HG03354 (cell line): ENCODE results near the gene BMF.
A peak's percentile ranks its signal among the peaks of the same experiment; 100 is the strongest.

Experiments
- ATAC-seq: cut with Tn5 transposase; IDR thresholded peaks from one replicate; pipeline ENCODE4 v1.9.1; 2021; ENCODE audit warnings: mild to moderate bottlenecking; ENCODE audit not compliant: unreplicated experiment, poor library complexity, severe bottlenecking

Gene BMF

GRCh38 chr15:40104865-40105516 lies 3.7 kb downstream of the BMF start:
- peak; percentile 34 for ATAC-seq

- ATAC-seq: no peak
Observed at GRCh38 chr15:40104296-40104864, 4.3 kb downstream of the BMF start.

DNA sequence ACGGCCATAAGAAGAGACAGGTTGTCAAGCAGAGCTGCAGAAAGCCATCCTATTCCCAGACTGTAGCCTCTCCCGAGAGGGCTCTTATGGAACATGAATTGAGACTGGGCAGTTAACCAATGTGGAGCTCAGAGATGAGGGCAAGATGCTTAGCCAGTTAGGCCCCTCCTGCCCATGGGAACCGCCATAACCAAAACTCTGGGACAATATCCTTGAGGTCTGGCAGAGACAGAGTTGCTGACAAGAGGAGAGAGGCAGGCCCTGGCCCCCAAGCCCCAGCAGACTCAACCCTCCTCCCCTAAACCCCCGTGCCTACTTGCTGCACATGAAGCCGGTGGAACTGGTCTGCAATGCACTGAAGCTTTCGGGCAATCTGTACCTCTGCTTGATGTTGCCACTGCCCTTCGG lies 4.8 kb downstream of the BMF start:
- ATAC-seq: no peak

- no peak for ATAC-seq
Observed at GRCh38 chr15:40102897-40103858, 5.5 kb downstream of the BMF start.

DNA sequence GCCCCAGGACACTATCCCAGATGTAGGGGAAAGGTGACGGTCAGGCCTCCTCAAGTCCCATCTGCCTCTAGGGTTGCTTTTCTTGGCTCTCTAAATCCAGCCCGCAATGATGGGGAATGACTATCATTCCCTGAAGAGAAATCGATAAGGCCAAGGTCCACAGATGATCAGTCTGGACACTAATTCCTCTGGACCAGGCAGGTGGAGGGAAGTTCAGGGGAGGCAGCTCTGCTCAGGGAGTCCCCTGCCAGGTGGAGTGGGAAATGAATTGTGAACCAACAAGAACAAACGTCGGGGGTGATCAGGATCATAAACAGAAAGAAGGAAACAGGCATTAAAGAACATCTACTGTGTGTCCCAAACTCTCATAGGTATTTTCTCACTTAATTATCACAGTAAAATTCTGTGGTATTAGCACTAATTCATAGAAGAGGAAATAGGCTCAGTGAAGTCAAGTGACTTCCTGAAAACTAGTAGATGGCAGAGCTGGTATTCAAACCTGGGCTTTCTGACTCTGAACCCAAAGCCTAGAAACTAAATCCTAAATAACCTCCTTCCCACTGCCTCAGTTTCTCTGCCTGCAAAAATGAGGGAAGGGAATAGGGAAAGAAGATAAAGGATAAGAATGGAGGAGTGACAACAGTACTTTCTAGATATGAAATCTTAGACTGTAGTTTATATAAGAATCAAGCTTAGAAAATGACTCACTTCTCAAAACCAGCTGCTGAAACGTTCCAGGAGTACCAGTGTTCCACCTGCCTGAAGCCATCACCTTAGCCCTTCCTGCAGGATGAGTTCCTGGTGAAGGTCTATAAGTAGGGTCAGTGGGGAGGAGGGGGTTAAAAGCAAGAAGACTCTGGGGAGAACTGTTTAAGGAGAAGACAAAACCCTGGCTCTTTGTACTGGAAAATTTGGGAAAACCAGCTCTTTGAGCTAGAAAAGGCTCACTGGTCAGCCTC lies 7.5 kb downstream of the BMF start:
- ATAC-seq: no peak

DNA sequence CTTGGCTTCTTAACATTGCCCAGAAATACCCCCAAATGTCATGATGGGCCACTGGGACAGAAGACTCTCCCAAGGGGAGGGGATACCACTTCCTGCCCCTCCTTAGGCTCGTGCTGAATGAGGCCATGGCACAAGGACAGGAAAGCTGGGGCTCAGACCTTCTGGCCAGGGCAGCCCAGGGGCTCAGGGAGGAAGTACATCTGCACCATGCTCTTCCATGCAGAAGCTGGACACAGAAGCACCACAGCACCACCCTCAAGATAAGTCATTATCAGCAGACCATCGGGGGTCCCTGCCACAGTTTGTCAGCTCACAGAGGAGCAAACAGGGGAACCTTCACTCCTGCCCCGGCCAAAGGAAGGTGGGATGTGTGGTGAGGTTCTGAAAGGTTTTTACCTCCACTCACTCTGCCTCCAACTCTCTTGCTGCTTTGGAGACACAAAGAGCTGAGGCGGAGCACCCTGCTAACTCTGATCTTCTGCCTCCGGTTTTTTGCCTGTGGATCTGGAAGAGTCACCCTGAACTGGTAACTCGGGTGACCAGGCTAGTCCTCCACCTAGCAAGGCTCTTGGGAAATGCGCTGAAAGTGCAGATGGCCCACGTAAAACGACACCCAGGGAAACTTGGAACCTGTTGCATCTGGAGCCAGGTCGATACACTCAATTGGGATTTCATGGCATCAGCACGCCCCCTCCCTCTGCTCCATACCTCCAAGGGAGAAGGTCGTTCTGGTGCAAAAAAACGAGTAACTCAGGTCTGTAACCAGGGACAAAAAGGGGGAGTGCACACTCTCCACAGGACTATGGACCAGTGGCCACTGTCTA lies 8.3 kb downstream of the BMF start:
- ATAC-seq: no peak

DNA sequence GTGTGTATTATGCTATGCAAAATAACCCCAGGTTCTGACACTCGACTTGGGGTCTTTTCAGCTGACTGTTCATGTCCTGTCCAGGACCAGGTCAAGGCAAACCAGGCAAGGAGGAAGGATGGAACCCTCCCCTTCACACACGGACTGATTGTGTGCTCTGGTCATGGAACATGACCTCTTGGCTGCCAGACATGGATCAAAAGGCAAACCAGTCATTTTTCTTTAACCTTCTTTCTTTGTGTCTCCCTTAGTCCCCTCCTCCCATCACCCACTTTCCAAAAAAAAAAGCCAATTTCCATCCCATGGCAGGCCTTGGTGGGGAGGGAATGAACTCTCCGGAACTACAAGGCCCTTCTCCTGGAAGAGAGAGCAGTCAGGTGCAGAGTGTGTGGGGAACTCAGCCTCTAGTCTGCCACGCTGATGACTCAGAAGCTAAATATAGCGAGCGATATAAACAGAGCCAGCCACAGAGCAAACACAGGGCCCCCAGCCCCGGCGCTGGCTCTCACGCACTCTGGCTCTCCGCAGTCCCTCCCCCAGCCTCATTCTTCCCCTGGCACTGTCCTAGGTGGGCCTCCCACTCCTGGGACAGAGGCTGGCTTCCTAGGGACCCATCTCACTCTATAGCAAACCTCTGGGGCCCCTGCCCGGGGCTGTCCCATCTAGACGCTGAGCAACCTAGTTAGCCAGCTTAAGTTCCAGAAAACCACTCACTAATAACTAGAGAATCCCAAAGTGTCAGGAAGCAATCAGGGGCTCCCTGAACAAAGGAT lies 10.0 kb downstream of the BMF start:
- peak; percentile 84 for ATAC-seq

DNA sequence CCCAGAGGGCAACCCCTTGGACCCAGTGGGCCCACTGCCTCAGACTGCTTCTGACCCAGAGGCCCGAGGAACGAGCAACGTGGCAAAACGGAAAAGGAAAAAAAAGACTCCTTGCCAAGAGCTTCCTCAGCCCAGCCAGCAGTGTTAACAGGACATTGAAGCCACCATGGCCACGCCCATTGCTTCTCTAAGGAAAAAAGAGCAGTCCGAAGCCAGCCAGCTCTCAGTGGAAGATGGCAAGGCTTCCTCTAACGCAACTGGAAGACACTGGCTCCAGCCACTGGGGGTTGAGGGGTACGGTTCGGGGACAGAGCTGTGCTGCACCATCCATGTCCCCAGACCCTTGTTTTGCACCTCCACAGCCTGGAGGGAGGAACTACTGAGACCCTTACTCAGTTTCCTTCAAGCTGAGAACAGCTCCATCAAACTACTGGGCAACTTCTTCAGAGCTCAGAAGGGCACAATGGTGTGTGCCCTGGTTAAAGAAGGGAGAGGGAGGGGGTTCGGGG lies 10.7 kb downstream of the BMF start:
- ATAC-seq: peak; percentile 5

GRCh38 chr15:40097096-40097967 lies 11.3 kb downstream of the BMF start:
- no peak for ATAC-seq

GRCh38 chr15:40096094-40096891 lies 12.4 kb downstream of the BMF start:
- peak; percentile 36 for ATAC-seq

DNA sequence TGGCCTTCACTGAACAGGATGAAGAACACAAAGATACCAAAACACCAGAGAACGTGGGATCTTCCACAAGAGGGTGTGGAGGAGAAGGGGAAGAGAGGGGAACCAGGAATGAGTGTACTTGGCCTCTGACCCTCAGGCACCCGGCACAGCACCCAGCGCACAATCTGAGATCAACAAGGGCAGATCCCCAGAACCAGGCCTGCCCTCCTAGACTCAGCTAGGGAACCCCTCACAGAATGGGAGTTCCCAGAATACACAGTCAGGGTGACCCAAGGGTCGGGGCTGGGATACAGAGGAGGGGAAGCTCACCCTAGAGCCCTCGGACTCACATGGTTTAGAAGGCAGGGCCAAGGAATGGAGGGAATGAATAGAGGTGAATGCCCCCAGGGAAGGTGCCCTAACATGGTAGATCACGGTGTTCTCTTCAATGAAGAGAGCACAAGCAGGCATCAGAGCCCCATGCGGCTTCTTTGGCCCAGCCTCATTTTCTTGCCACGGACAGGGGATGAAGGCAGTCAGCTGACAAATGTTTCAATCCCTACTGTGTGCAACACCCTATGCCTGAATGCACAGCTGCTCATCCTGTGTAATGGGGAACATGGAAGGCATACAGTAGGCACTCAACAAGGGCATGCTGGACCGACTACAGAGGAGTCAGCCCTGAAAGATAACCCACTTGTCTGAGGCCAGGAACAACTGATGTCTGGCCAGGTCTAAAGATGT lies 13.1 kb downstream of the BMF start:
- no peak for ATAC-seq

DNA sequence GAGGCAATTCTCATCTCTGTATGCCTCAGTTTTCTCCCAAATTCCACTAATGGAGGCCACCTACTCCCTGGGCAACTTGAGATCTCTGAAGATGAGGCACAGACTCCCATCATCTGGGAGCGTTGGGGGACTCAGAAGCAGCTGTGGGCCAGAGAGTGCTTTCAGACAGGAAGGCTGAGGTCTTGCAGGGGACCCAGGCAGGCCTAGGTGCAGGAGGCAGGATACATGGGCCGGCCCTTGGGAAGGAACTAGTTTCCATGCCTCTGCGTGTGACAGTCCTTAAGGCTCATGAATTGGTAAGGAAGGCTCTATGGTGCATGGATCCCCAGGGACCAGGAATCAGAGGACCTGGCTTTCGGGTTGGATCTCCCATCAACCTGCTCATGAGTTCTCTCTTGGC lies 14.5 kb downstream of the BMF start:
- no peak for ATAC-seq

GRCh38 chr15:40092979-40093869 lies 15.5 kb downstream of the BMF start:
- peak; percentile 40 for ATAC-seq

GRCh38 chr15:40092256-40092978 lies 16.3 kb downstream of the BMF start:
- no peak for ATAC-seq
